Lower leg skin (tissue), 4 donors: ENCODE measurements around the gene CSF2RB. TPM values are rescaled to one million over a fixed set of nuclear protein-coding genes. Genes with fewer than 3 reads are reported as not detected.

ENCODE experiments used
- DNase-seq, 2 donors: peaks; one replicate each; pipeline ENCODE4 v3.0.0-alpha.2; 2019; ENCODE audit warnings: low spot score in 2 of 2
- H3K4me3 ChIP-seq: fragments of 200-600 bp; sonication (generic); 2 replicates; pipeline ENCODE4 v1.5.1; 2017; ENCODE audit warnings: mild to moderate bottlenecking, low read depth; ENCODE audit not compliant: poor library complexity, severe bottlenecking
- CTCF ChIP-seq, 3 donors: fragments of 450-650 bp; IDR thresholded peaks; one replicate each; pipeline ENCODE4 v1.5.1; 2016; ENCODE audit warnings: antibody characterized with exemption in 3 of 3, mild to moderate bottlenecking in 3 of 3, moderate library complexity in 2 of 3
- POLR2A ChIP-seq, 2 donors: fragments of 450-650 bp; IDR thresholded peaks; one replicate each; pipeline ENCODE4 v1.6.1; 2016 to 2017; ENCODE audit warnings: antibody characterized with exemption in 2 of 2, mild to moderate bottlenecking in 1 of 2, moderate library complexity in 1 of 2
- WGBS, 2 donors: methylation state at CpG; one replicate each; pipeline ENCODE4 v1.1.5; 2018; 5-methylcytosine and 5-hydroxymethylcytosine counted together
- intact Hi-C: fragments of 100-400 bp; cut with DNase I; formaldehyde crosslinking; loops from one replicate; pipeline ENCODE4 v1.15.0; 2023; ENCODE audit warnings: low total_unique reads
- total RNA-seq, 4 donors: library from RNA; depleted of rRNA; stranded (reverse); fragments of >200 nt; gene quantifications; one replicate each; pipeline ENCODE4 v1.1.0, GENCODE V29; 2016

Gene CSF2RB
- total RNA-seq, 4 donors from 2014 or later: 3.2 to 10.7 (median 5.5) TPM

DNA sequence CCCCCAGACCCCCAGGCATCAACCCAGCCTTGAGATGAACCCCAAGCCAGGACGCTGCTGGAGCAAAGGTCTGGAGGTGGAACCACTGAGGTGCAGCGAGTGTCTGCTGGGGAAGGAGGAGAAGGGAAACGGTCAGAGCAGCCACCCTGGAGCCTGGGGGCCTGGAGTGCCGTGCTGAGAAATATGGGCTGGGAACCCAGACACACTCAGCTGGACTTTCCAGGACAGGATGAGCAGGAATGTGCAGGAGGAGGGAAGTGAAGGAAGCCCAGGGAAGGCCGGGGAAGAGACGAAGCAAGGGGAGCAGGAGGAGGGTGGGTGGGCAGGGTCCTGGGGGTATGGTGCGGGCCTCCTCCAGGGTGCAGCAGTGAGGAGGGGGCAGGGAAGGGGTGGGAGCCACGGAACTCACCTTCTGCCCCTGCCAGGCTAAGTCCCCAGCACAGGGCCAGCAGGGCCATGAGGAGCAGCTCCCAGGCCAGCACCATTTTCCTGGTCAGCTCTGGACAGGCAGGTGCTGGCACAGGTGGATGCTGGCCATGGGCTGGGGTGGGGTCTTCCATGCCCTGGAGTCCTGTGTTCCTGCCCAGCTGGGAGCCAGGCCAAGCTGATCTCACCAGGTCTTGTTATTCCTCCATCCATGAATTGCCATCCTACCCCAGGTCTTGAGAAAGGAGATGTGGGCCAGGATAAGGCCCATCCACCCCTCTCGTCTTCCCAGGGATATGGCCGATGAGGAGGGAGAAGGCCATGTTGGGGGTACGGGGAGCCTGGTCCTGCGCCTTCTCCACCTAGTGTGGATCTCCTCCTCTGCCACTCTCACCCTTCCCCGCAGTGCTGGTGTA, 40.0 kb downstream of the CSF2RB start:
- DNase-seq: no peak
- intact Hi-C loops: no loop called here
- TF ChIP-seq CTCF (IDR thresholded peaks at IDR 0.05) (no peak), POLR2A (IDR thresholded peaks at IDR 0.05) (no peak)
- 80% methylated on average over 11 to 13 of the region's 13 CpGs for whole genome bisulfite sequencing, 2 donors
- H3K4me3 ChIP-seq: no peak overlapping the region

DNA sequence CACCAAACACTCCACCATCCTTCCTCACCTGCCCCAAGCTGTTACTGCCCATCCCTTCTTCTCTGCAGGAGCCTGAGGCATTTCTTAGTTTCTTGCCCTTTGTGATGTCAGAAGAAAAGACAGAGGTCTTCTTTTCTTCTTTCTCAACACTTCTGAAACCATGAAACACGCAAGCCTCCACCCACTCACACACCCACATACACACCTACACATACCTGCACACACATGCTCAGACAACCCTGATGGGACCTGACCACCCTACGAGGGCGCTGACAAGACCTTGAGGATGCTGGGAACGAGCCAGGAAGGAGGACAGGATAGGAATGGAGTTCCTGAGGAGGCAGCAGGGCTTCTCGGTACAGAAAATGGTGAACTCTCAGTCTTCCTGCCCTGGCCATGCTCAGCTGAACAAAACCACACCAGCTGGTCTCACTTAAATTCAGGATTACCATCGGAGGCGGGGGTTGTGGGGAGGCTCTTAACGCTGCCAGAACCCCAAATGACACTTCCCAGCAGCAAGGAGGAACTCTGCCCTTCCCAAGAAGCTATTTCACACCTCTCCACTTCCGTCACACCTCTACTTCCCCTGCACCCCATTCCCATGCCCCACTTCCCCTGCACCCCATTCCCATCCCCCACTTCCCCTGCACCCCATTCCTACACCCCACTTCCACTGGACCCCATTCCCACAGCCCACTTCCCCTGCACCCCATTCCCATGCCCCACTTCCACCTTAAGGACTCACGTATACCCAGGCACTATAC, 41.0 kb downstream of the CSF2RB start:
- WGBS, 2 donors: 39 to 47% methylated on average over 10 of the region's 10 CpGs
- intact Hi-C loops: no loop called here
- H3K4me3 ChIP-seq: no peak overlapping the region
- DNase-seq: no peak
- TF ChIP-seq POLR2A (IDR thresholded peaks at IDR 0.05): no peak
- no peak for TF ChIP-seq CTCF (IDR thresholded peaks at IDR 0.05)

DNA sequence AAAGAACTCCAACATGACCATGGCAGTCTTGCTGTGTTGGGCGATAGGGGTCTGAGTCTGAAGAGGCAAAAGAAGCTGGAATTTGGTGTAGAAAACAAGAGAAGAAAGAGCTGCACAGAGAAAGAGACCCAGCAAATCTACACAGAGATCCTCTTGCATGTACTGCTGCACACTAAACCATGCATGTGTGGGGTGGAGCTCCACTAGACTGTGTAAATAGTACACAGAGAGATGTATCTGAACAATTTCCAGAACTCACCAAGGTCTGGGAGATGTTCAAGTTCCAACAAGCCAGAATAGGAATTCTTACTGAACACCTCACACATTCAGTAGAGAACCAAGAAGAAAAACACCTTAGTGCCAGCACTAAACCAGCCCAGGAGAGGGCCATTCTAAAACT, 42.3 kb downstream of the CSF2RB start:
- WGBS, 2 donors: 72 to 86% methylated on average over 1 of the region's 1 CpG
- no peak for TF ChIP-seq POLR2A (IDR thresholded peaks at IDR 0.05)
- H3K4me3 ChIP-seq: no peak overlapping the region
- intact Hi-C loops: no loop called here
- no peak for DNase-seq

- intact Hi-C loops: no loop called here
- no peak for TF ChIP-seq POLR2A (IDR thresholded peaks at IDR 0.05)
- TF ChIP-seq CTCF (IDR thresholded peaks at IDR 0.05): no peak
- no peak overlapping the region for H3K4me3 ChIP-seq
- DNase-seq: peak in 1 of 2 donors; percentile 20
- WGBS, 2 donors: 76 to 81% methylated on average over 2 of the region's 2 CpGs
Measured at GRCh38 chr22:36958366-36958765, 44.9 kb downstream of the CSF2RB start.

GRCh38 chr22:36961626-36962025, 48.2 kb downstream of the CSF2RB start:
- DNase-seq: no peak
- TF ChIP-seq CTCF (IDR thresholded peaks at IDR 0.05): no peak
- TF ChIP-seq POLR2A (IDR thresholded peaks at IDR 0.05): no peak
- intact Hi-C loops: no loop called here
- 55 to 60% methylated on average over 3 of the region's 3 CpGs for WGBS, 2 donors
- H3K4me3 ChIP-seq: no peak overlapping the region

DNA sequence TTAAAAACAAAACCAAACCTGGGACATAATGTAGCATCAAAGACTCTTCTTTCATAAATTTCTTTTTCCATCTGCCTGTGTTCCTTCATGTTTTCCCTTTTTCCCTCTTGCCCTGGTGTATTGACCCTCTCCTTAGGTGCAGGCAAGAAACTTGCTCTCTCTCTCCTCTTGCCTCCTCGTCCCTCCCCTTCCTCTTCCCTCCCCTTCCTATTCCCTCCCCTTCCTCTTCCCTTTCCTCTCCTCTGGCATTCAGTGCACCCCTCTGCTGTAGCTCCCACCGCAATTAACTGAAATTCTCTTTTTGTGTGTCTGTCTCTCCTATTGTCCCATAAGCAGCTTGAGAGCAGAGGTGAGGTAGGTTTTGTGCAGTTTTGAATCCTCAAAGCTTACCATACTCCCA, 49.9 kb downstream of the CSF2RB start:
- WGBS, 2 donors: 61 to 75% methylated on average over 2 of the region's 2 CpGs
- no peak for TF ChIP-seq CTCF (IDR thresholded peaks at IDR 0.05)
- TF ChIP-seq POLR2A (IDR thresholded peaks at IDR 0.05): no peak
- DNase-seq: no peak
- H3K4me3 ChIP-seq: no peak overlapping the region
- intact Hi-C loops: no loop called here
